ENCODE data around the gene CNP.

Gene CNP

GRCh38 chr17:41973408-41973811 lies 6.8 kb downstream of the CNP start:
- DNase-seq, result no peak

- DNase-seq, result no peak
Measured at GRCh38 chr17:41974031-41974430, 7.4 kb downstream of the CNP start.

- no peak for DNase-seq
Measured at GRCh38 chr17:41974658-41975057, 8.1 kb downstream of the CNP start.

GRCh38 chr17:41975099-41976083 lies 8.8 kb downstream of the CNP start:
- DNase-seq, result no peak

- no peak for DNase-seq
Measured at GRCh38 chr17:41976142-41976768, 9.7 kb downstream of the CNP start.

- no peak for DNase-seq
Measured at GRCh38 chr17:41977991-41978390, 11.4 kb downstream of the CNP start.

GRCh38 chr17:41982026-41982760 lies 15.6 kb downstream of the CNP start:
- no peak for DNase-seq

GRCh38 chr17:41984454-41984853 lies 17.9 kb downstream of the CNP start:
- no peak for DNase-seq

GRCh38 chr17:41985919-41986318 lies 19.3 kb downstream of the CNP start:
- DNase-seq, result no peak

- no peak for DNase-seq
Measured at GRCh38 chr17:41986634-41987033, 20.0 kb downstream of the CNP start.

GRCh38 chr17:41987642-41988041 lies 21.0 kb downstream of the CNP start:
- no peak for DNase-seq

GRCh38 chr17:41988418-41988817 lies 21.8 kb downstream of the CNP start:
- DNase-seq, result no peak

- no peak for DNase-seq
Measured at GRCh38 chr17:41989702-41990419, 23.3 kb downstream of the CNP start.

GRCh38 chr17:41992576-41992975 lies 26.0 kb downstream of the CNP start:
- no peak for DNase-seq

- DNase-seq, result no peak
Measured at GRCh38 chr17:41996855-41997164, 30.2 kb downstream of the CNP start.

GRCh38 chr17:41998497-41998896 lies 31.9 kb downstream of the CNP start:
- DNase-seq, result no peak

- DNase-seq, result no peak
Measured at GRCh38 chr17:42000413-42001133, 34.0 kb downstream of the CNP start.

GRCh38 chr17:42001729-42002128 lies 35.1 kb downstream of the CNP start:
- DNase-seq, result no peak

GRCh38 chr17:42002175-42002791 lies 35.7 kb downstream of the CNP start:
- no peak for DNase-seq

GRCh38 chr17:42002792-42003301 lies 36.3 kb downstream of the CNP start:
- DNase-seq, result no peak

GRCh38 chr17:42005166-42005565 lies 38.6 kb downstream of the CNP start:
- no peak for DNase-seq

GRCh38 chr17:42009170-42009569 lies 42.6 kb downstream of the CNP start:
- DNase-seq, result no peak

All from activated T-cell treated with anti-CD3 and anti-CD28 coated beads for 4 hours (primary cell).